Keratinocyte (primary cell): Measurements from ENCODE around the gene PANK3. TPM values are rescaled to one million over a fixed set of nuclear protein-coding genes. Genes with fewer than 3 reads are reported as not detected.

Experiments
- DNase-seq: peaks from one replicate; pipeline ENCODE4 v3.0.0-alpha.2; 2011; ENCODE audit warnings: low read depth, missing footprints, low spot score
- FAIRE-seq: peaks from 2 replicates; lab custom pipeline; 2011; peaks lifted over from hg19 to GRCh38; lab: Jason Lieb, UNC
- H2AFZ ChIP-seq: 2 replicates; pipeline ENCODE4 v1.6.0; 2012; ENCODE audit warnings: low read length, control low read depth, inconsistent platforms; ENCODE audit not compliant: control insufficient read depth
- H3K27ac ChIP-seq: 2 replicates; pipeline ENCODE4 v1.5.1; 2011; ENCODE audit warnings: low read length; ENCODE audit not compliant: control insufficient read depth, insufficient read depth
- H3K27me3 ChIP-seq: 3 replicates; pipeline ENCODE4 v1.6.0; 2011; ENCODE audit warnings: low read length; ENCODE audit not compliant: control insufficient read depth, insufficient read depth; ENCODE audit errors: extremely low read depth
- H3K36me3 ChIP-seq, 2 experiments: 2 replicates in 1 of 2; 3 replicates in 1 of 2; pipeline ENCODE4 v1.5.1; 2011; ENCODE audit warnings: low read length in 2 of 2, mild to moderate bottlenecking in 1 of 2; ENCODE audit not compliant: control insufficient read depth in 2 of 2, insufficient read depth in 2 of 2; ENCODE audit errors: extremely low read depth in 1 of 2
- H3K4me1 ChIP-seq: 3 replicates; pipeline ENCODE4 v1.5.1; 2011; ENCODE audit warnings: low read length; ENCODE audit not compliant: control insufficient read depth, insufficient read depth; ENCODE audit errors: extremely low read depth
- H3K4me2 ChIP-seq: 3 replicates; pipeline ENCODE4 v1.6.0; 2011; ENCODE audit warnings: low read depth, low read length; ENCODE audit not compliant: control insufficient read depth, insufficient read depth; ENCODE audit errors: extremely low read depth
- H3K4me3 ChIP-seq, 3 experiments: fragments of 200-600 bp in 1 of 3; sonication (generic) in 1 of 3; 2 replicates in 2 of 3; 3 replicates in 1 of 3; pipeline ENCODE4 v1.5.1; 2011 to 2016; ENCODE audit warnings: low read length in 3 of 3, mild to moderate bottlenecking in 3 of 3, control low read depth in 2 of 3, inconsistent platforms in 1 of 3, low read depth in 1 of 3, mixed read lengths in 1 of 3, mixed run types in 1 of 3, moderate library complexity in 1 of 3; ENCODE audit not compliant: control insufficient read depth in 2 of 3, insufficient read depth in 2 of 3; ENCODE audit errors: extremely low read depth in 1 of 3
- H3K79me2 ChIP-seq: 2 replicates; pipeline ENCODE4 v1.6.0; 2012; ENCODE audit warnings: low read length; ENCODE audit not compliant: control insufficient read depth, insufficient read depth
- H3K9ac ChIP-seq: 3 replicates; pipeline ENCODE4 v1.6.0; 2011; ENCODE audit warnings: low read length; ENCODE audit not compliant: control insufficient read depth, insufficient read depth; ENCODE audit errors: extremely low read depth
- H3K9me1 ChIP-seq: 3 replicates; pipeline ENCODE4 v1.6.0; 2011; ENCODE audit warnings: low read length; ENCODE audit not compliant: control insufficient read depth, insufficient read depth; ENCODE audit errors: extremely low read depth
- H3K9me3 ChIP-seq: 2 replicates; pipeline ENCODE4 v1.5.1; 2012; ENCODE audit warnings: low read depth, low read length; ENCODE audit not compliant: control insufficient read depth
- H4K20me1 ChIP-seq: 3 replicates; pipeline ENCODE4 v1.6.0; 2011; ENCODE audit warnings: low read length; ENCODE audit not compliant: control insufficient read depth, insufficient read depth; ENCODE audit errors: extremely low read depth
- CTCF ChIP-seq, 3 experiments: IDR thresholded peaks in 1 of 3; conservative IDR thresholded peaks in 1 of 3; optimal IDR thresholded peaks in 1 of 3; 2 replicates in 2 of 3; 3 replicates in 1 of 3; pipeline versions ENCODE3 to v1.5.1; 2011; ENCODE audit warnings: low read length in 3 of 3, mild to moderate bottlenecking in 3 of 3, moderate library complexity in 2 of 3, control low read depth in 1 of 3, inconsistent platforms in 1 of 3; ENCODE audit not compliant: insufficient read depth in 2 of 3; ENCODE audit errors: extremely low read depth in 1 of 3
- EZH2 ChIP-seq: IDR thresholded peaks from one replicate; pipeline ENCODE4 v1.6.1; 2012; ENCODE audit warnings: inconsistent platforms, mild to moderate bottlenecking, low read length, moderate library complexity
- dilution Hi-C: fragments of 300-500 bp; cut with MboI; formaldehyde crosslinking; loops from one replicate; pipeline ENCODE4 v1.7.0; 2020; ENCODE audit warnings: low sequenced_read_pairs; ENCODE audit not compliant: extremely low pct_ligation_motif_present
- polyA plus RNA-seq, 5 experiments: library from polyadenylated mRNA; depleted of rRNA in 3 of 5; stranded (reverse) in 3 of 5; stranded (forward) in 1 of 5; unstranded in 1 of 5; fragments of >200 nt; gene quantifications; 1 replicate in 1 of 5; 2 replicates in 3 of 5; 3 replicates in 1 of 5; pipeline versions ENCODE4 v1.2.1 to v1.2.3, GENCODE V29; 2011 to 2012; ENCODE audit warnings: missing spikeins in 2 of 5, low read depth in 1 of 5, low replicate concordance in 1 of 5

PANK3 gene
- polyA plus RNA-seq, 1 donor (not counting 4 experiments of a cell fraction or from before 2014, with no cell fraction given): 39.6 TPM

GRCh38 chr5:168525856-168526255 is 53.3 kb downstream of the PANK3 start:
- Histone ChIP-seq H3K4me1 (no peaks in the 10 kb centered on the region), H3K9me3 (peaks cover 2% of the 10 kb centered on the region), H3K27me3 (peaks cover 23% of the 10 kb centered on the region), H3K79me2 (no peaks in the 10 kb centered on the region), H3K9ac (no peak overlapping the region), H3K4me2 (no peak overlapping the region), H4K20me1 (no peaks in the 10 kb centered on the region), H2AFZ (no peak overlapping the region), H3K9me1 (no peaks in the 10 kb centered on the region), H3K36me3 (peaks cover 0 to 4% of the 10 kb centered on the region in 2 experiments), H3K27ac (no peak overlapping the region), H3K4me3 (no peak overlapping the region)
- DNase-seq (no peak), FAIRE-seq (no peak)
- dilution Hi-C loops: no loop called here
- TF ChIP-seq CTCF (optimal IDR thresholded peaks at IDR 0.05 in 1 of 3, IDR thresholded peaks at IDR 0.05 in 1 of 3, conservative IDR thresholded peaks at IDR 0.05 in 1 of 3; ENCODE audit: extremely low read depth in 1 of 3, insufficient read depth in 2 of 3, low read length in 3 of 3) (no peak), EZH2 (no peak)

GRCh38 chr5:168513861-168514428 is 65.2 kb downstream of the PANK3 start:
- H3K4me2 ChIP-seq: no peak overlapping the region
- no peak overlapping the region for H3K4me3 ChIP-seq
- H2AFZ ChIP-seq: no peak overlapping the region
- H3K27me3 ChIP-seq: no peaks in the 10 kb centered on the region
- H3K9me3 ChIP-seq: no peaks in the 10 kb centered on the region
- H3K27ac ChIP-seq: no peak overlapping the region
- H3K79me2 ChIP-seq: no peaks in the 10 kb centered on the region
- H3K36me3 ChIP-seq: peaks cover 23 to 37% of the 10 kb centered on the region in 2 experiments
- no peaks in the 10 kb centered on the region for H3K9me1 ChIP-seq
- H3K9ac ChIP-seq: no peak overlapping the region
- dilution Hi-C loops: no loop called here
- FAIRE-seq (no peak), DNase-seq (no peak)
- no peaks in the 10 kb centered on the region for H3K4me1 ChIP-seq
- H4K20me1 ChIP-seq: no peaks in the 10 kb centered on the region
- TF ChIP-seq EZH2 (no peak), CTCF (optimal IDR thresholded peaks at IDR 0.05 in 1 of 3, IDR thresholded peaks at IDR 0.05 in 1 of 3, conservative IDR thresholded peaks at IDR 0.05 in 1 of 3; ENCODE audit: extremely low read depth in 1 of 3, insufficient read depth in 2 of 3, low read length in 3 of 3) (no peak)
